Right atrium auricular region (tissue), 2 donors: Measurements from ENCODE around the gene ERC2. TPM values are rescaled to one million over a fixed set of nuclear protein-coding genes. Genes with fewer than 3 reads are reported as not detected.

Experiments
- DNase-seq: peaks from one replicate; pipeline ENCODE4 v3.0.0-alpha.2; 2019; ENCODE audit warnings: low spot score
- H3K27ac ChIP-seq, 2 donors: fragments of 200-600 bp; sonication (generic); 1 replicate in 1 of 2; 2 replicates in 1 of 2; pipeline ENCODE4 v1.5.1; 2016 to 2019
- H3K27me3 ChIP-seq, 2 donors: fragments of 200-600 bp; sonication (generic); one replicate each; pipeline versions ENCODE4 v1.5.1 to v1.6.0; 2017 to 2019
- H3K36me3 ChIP-seq: fragments of 200-600 bp; sonication (generic); one replicate; pipeline ENCODE4 v1.5.1; 2016
- H3K4me1 ChIP-seq, 2 donors: fragments of 200-600 bp; sonication (generic); one replicate each; pipeline versions ENCODE4 v1.5.1 to v1.6.0; 2017 to 2019
- H3K4me3 ChIP-seq, 2 donors: fragments of 200-600 bp; sonication (generic); 1 replicate in 1 of 2; 2 replicates in 1 of 2; pipeline ENCODE4 v1.5.1; 2017 to 2019; ENCODE audit warnings: mild to moderate bottlenecking in 1 of 2, moderate library complexity in 1 of 2
- H3K9me3 ChIP-seq, 2 donors: fragments of 200-600 bp; sonication (generic); one replicate each; pipeline ENCODE4 v1.5.1; 2019
- CTCF ChIP-seq, 2 donors: fragments of 200-600 bp; sonication (generic); IDR thresholded peaks; one replicate each; pipeline ENCODE4 v1.5.1; 2019; ENCODE audit warnings: antibody characterized with exemption in 2 of 2
- total RNA-seq, 2 donors: library from RNA; depleted of rRNA; stranded (reverse); fragments of >200 nt; gene quantifications; one replicate each; pipeline ENCODE4 v1.1.0, GENCODE V29; 2016

The ERC2 gene
- total RNA-seq, 2 donors from 2014 or later, result 2.9 to 4.0 TPM

DNA sequence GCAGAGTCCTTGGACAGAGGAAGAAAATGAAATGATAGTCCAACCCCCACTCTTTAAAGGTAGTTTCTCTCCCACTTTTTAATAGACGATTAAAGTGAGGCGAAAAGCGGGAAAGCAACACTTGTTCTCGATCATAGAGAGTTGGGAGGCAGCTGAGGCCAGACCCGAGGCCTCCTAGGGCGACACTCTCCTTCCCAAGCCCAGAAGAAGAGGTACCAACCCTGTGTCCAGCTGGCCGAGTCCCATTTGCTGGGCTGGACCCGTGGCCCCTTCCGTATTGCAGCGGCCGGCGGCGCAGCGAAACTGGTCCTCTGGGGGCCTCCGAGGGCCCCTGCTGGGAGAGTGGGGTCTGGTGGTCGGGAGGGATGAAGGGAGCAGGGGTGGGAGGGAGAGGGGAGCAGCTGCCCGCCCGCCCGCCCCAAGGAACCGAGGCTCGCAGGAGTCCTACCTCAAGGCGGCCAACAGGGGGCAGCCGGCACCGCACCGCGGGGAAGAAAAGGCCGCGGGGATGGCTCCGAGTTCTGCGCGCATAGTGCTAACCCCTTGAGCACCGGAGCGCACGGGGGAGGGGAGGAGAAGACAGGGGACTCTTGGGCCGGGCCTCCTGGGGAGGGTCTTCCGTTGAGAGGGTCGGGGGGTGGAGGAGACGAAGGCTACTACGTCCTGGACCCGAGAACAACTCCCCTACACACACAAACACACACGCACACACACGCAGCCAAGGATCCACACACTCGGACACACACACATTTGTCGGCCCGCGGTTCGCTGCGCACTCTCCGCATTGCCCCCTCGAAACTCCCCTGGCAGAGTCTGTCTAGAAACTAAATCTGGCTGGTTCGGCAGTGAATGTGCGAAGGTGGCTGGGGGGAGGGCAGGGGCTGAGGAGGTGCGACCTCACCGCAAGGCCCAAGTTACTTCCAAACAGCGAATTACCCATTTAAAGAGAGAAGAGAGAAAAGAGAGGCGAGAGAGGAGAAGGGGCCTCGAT is 983.2 kb downstream of the ERC2 start:
- Histone ChIP-seq H3K4me1 (peaks cover 0 to 59% of the 10 kb centered on the region in 2 donors), H3K27ac (peak overlapping the region; percentile 12 to 76), H3K36me3 (no peaks in the 10 kb centered on the region), H3K27me3 (no peaks in the 10 kb centered on the region), H3K9me3 (no peaks in the 10 kb centered on the region), H3K4me3 (peak overlapping the region; percentile 70 to 75)
- DNase-seq, result peak; percentile 79
- TF ChIP-seq CTCF (IDR thresholded peaks at IDR 0.05), result peak; percentile 87 to 94

DNA sequence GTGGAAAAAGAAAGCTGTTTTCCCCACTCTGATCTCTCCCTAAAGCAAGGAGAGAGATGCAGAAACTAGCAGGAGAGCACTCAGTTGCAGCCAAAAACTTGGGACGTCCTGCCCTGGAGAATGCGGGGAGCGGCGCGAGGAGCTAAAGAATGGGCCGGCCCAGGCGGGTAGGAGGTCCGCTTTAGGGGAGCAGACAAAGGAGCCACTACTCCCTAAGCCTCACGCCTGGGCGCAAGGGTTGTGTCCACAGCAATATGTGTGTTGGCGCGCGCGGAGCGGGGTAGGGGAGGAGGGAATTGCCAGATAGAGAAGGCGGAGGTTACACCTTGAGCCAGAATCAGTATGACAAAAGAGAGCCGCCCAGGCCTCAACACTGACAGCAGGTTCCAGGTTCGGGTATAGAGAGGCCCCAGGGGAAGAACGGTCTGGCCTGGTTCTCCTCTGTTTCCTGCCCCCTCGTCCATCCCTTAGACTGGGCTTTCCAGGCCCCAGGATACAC is 984.0 kb downstream of the ERC2 start:
- Histone ChIP-seq H3K36me3 (no peaks in the 10 kb centered on the region), H3K9me3 (no peaks in the 10 kb centered on the region), H3K27ac (no peak overlapping the region), H3K4me3 (no peak overlapping the region), H3K4me1 (peaks cover 0 to 51% of the 10 kb centered on the region in 2 donors), H3K27me3 (no peaks in the 10 kb centered on the region)
- TF ChIP-seq CTCF (IDR thresholded peaks at IDR 0.05), result no peak
- no peak for DNase-seq

DNA sequence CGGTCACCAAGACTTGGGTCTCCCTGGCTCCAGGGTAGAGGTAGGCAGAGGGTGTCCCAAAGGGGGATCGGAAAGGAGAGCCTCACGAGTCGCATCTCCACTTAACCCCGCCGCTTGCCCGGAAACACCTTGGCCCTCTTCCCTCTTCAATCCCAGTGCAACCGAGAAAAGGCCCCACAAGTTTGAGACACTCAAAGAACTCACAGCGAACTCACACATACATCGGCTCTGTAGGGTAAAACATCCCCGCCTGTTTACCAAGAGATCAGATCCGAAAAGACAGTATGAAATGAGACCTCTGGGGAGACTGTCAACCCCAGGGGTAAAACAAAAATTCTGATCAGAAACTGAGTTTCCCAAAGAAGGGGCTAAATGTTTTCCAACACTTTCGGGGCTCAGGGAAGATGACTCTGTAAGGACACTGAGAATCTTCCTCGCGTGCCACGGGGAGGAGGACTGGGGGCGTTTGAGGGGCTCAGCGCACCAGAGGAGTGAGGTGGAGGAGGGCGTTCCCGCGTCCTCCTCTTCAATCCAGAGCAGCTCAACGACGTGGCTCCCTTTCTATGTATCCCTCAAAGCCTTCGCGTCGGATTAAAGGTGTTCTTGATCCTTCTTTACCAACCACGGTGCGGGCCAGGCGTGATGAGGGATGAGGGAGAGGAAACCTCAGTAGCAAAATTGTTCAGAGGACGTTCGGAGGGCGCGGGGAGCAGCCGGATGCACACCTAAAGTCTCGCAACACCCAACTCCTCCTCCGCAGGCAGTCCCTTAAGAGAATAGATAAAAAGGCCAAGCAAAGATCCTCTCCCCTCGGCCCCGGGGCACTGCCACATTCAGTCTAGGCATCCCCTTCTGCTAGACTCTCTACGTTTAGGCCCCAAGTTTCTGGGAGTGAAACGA is 984.8 kb downstream of the ERC2 start:
- Histone ChIP-seq H3K4me3 (no peak overlapping the region), H3K9me3 (no peaks in the 10 kb centered on the region), H3K4me1 (peaks cover 0 to 43% of the 10 kb centered on the region in 2 donors), H3K27ac (no peak overlapping the region), H3K36me3 (no peaks in the 10 kb centered on the region), H3K27me3 (no peaks in the 10 kb centered on the region)
- no peak for DNase-seq
- no peak for TF ChIP-seq CTCF (IDR thresholded peaks at IDR 0.05)

GRCh38 chr3:55482496-55483195 is 985.6 kb downstream of the ERC2 start:
- peaks cover 0 to 43% of the 10 kb centered on the region in 2 donors for H3K4me1 ChIP-seq
- no peaks in the 10 kb centered on the region for H3K9me3 ChIP-seq
- H3K4me3 ChIP-seq, result peak overlapping the region in 1 of 2 donors; percentile 46
- TF ChIP-seq CTCF (IDR thresholded peaks at IDR 0.05), result no peak
- H3K27me3 ChIP-seq, result no peaks in the 10 kb centered on the region
- H3K36me3 ChIP-seq, result no peaks in the 10 kb centered on the region
- no peak overlapping the region for H3K27ac ChIP-seq
- DNase-seq, result no peak
